ENCODE measurements around the gene GALNT1.

The GALNT1 gene

DNA sequence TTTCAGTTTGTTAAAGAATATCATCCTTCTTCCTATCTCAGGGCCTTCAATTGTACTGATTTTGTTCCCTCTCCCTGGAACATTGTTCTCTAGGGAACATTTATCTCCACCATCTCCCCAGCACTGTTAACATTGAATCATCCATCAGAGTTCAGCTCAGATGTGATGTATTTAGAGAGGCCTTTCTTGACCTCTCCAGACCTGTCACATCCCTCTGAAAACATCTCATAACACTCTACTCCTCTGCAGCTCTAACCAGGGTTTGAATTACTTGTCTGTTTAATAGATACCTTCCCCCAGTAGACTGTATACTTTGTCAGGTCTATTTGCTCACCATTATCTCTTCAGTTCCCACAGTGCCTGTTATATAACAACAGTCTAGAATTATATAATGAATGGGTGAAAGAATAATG is 98.6 kb downstream of the GALNT1 start:
- Histone ChIP-seq H3K9me3 (ENCODE audit: control insufficient read depth, low read length) (no peaks in the 10 kb centered on the region), H3K27me3 (replicated peaks; ENCODE audit: control insufficient read depth, insufficient read depth, low read length) (no peaks in the 10 kb centered on the region), H3K36me3 (ENCODE audit: control insufficient read depth, insufficient read depth, low read length, severe bottlenecking) (peaks cover 36% of the 10 kb centered on the region), H3K9ac (ENCODE audit: low read length) (no peak overlapping the region), H3K4me1 (ENCODE audit: control insufficient read depth, insufficient read depth, low read length) (peaks cover 20% of the 10 kb centered on the region), H3K4me3 (ENCODE audit: low read length) (no peak overlapping the region)
- DNase-seq (ENCODE audit: low read depth), result no peak

DNA sequence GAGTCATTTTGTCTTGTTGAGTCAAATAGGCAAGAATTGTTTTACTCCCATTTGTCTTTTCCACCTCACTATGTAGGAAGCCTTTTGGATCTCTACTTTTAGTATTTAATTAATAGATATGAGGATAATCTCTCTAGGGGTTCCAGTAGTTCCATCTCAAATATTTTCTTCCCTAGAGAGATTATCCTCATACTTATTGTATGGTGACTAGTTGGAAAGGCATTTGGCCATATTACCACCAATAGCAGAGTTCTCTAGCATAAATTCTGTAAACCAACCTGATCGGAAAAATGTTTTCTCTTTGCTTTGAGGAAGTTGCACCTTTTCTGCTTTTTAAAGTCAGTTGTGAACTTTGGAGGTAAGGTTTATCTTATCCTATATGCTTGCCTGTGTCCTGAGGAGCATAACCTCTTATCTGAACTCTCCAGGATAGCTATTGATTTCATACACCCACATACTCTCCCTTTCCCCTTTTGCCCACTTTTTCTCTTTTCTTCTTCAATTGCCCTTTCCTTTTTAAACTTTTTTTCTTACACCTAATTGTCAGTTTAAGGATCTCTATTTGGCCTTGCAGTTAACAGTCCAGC is 100.8 kb downstream of the GALNT1 start:
- H3K36me3 ChIP-seq (ENCODE audit: control insufficient read depth, insufficient read depth, low read length, severe bottlenecking), result peaks cover 40% of the 10 kb centered on the region

DNA sequence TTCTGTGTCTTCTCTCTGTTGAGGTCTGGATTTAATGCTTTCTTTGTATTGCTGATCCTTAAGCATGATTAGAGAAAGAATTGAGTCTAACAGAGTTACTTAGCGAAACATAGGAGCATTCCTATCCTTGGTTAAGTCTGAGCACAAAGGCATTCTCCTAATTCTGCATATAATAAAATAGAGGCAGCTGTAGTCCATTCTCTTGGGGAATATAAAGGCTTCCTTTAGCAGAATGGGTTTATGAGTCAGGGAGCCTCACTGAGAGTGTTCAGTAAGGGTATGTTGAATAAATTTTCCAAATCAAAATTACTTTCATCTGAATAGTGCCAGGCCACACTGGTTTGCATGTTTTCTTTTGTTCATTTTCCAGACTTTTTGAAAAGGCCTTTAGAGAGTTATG is 101.5 kb downstream of the GALNT1 start:
- Histone ChIP-seq H3K36me3 (ENCODE audit: control insufficient read depth, insufficient read depth, low read length, severe bottlenecking) (peaks cover 36% of the 10 kb centered on the region), H3K9ac (ENCODE audit: low read length) (no peak overlapping the region), H3K4me3 (ENCODE audit: low read length) (no peak overlapping the region), H3K9me3 (ENCODE audit: control insufficient read depth, low read length) (no peaks in the 10 kb centered on the region), H3K4me1 (ENCODE audit: control insufficient read depth, insufficient read depth, low read length) (peaks cover 20% of the 10 kb centered on the region), H3K27me3 (replicated peaks; ENCODE audit: control insufficient read depth, insufficient read depth, low read length) (no peaks in the 10 kb centered on the region)
- peak; percentile 42 for DNase-seq (ENCODE audit: low read depth)

More for the DNA sequence above, 100.8 kb downstream of the GALNT1 start:
- peak; percentile 8 for DNase-seq (ENCODE audit: low read depth)
- no peaks in the 10 kb centered on the region for H3K9me3 ChIP-seq (ENCODE audit: control insufficient read depth, low read length)
- H3K4me1 ChIP-seq (ENCODE audit: control insufficient read depth, insufficient read depth, low read length), result peaks cover 20% of the 10 kb centered on the region
- no peak overlapping the region for H3K9ac ChIP-seq (ENCODE audit: low read length)
- H3K4me3 ChIP-seq (ENCODE audit: low read length), result no peak overlapping the region
- H3K27me3 ChIP-seq (replicated peaks; ENCODE audit: control insufficient read depth, insufficient read depth, low read length), result no peaks in the 10 kb centered on the region

DNA sequence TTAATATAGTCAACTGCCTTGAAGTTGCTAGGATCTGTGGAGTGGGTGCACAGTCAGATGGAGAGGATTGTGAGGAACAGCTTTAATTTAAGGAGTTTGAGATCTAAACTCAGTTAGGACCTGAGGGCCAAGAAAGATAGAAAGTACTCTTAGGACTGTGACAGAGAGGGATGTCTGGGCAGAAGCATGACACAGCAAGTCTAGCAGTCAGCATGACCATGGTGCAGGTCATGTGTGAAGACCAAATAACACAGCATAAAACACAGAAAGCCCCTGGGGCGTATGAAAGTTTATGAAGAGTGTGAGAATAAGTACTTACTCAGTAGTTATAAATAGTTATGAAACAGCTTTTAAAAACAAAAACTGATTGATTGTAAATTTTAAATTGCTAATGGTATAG is 107.2 kb downstream of the GALNT1 start:
- Histone ChIP-seq H3K9me3 (ENCODE audit: control insufficient read depth, low read length) (no peaks in the 10 kb centered on the region), H3K4me3 (ENCODE audit: low read length) (no peak overlapping the region), H3K9ac (ENCODE audit: low read length) (no peak overlapping the region), H3K4me1 (ENCODE audit: control insufficient read depth, insufficient read depth, low read length) (no peaks in the 10 kb centered on the region), H3K36me3 (ENCODE audit: control insufficient read depth, insufficient read depth, low read length, severe bottlenecking) (peaks cover 60% of the 10 kb centered on the region), H3K27me3 (replicated peaks; ENCODE audit: control insufficient read depth, insufficient read depth, low read length) (no peaks in the 10 kb centered on the region)
- no peak for DNase-seq (ENCODE audit: low read depth)

DNA sequence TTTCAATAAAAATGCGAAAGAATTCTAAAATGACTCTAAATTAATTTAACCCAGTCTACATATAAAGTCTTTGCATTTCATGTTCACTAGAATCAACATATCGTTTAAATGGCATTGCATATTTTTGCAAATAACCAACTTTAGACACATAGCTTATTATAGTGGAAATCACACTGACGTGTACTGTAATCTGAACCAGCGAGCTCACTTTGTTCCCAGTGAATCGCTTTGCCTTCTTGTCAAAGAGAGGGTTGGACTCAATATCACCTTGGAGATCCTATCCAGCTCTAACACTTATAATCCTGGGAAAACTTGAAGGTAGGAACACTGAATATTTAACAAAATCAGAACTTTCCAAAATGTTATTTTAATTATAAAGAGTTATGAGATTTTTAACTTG is 108.2 kb downstream of the GALNT1 start:
- H3K36me3 ChIP-seq (ENCODE audit: control insufficient read depth, insufficient read depth, low read length, severe bottlenecking), result peaks cover 63% of the 10 kb centered on the region
- H3K27me3 ChIP-seq (replicated peaks; ENCODE audit: control insufficient read depth, insufficient read depth, low read length), result no peaks in the 10 kb centered on the region
- no peaks in the 10 kb centered on the region for H3K9me3 ChIP-seq (ENCODE audit: control insufficient read depth, low read length)
- no peak overlapping the region for H3K9ac ChIP-seq (ENCODE audit: low read length)
- no peak overlapping the region for H3K4me3 ChIP-seq (ENCODE audit: low read length)
- no peak for DNase-seq (ENCODE audit: low read depth)
- H3K4me1 ChIP-seq (ENCODE audit: control insufficient read depth, insufficient read depth, low read length), result no peaks in the 10 kb centered on the region

DNA sequence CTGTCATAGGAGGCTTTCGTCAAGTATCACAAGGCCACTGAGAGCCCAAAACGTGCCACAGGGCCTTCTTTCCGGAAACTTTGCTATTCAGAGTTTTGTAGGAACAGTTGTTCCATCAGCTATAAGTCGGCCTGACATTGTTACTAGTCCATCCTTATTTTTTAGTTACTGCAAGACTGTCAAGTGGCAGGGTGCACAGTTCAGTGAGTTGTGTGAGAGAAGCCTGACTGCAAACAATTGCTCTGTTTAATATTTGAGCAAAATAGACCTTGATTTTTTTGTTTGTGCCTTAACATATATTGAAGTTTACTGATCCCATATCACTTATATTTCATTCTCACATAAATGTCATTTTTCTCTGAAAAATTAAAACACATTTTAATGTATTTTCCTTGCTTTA is 110.1 kb downstream of the GALNT1 start:
- peaks cover 59% of the 10 kb centered on the region for H3K36me3 ChIP-seq (ENCODE audit: control insufficient read depth, insufficient read depth, low read length, severe bottlenecking)
- no peaks in the 10 kb centered on the region for H3K27me3 ChIP-seq (replicated peaks; ENCODE audit: control insufficient read depth, insufficient read depth, low read length)
- no peak overlapping the region for H3K4me3 ChIP-seq (ENCODE audit: low read length)
- H3K9me3 ChIP-seq (ENCODE audit: control insufficient read depth, low read length), result no peaks in the 10 kb centered on the region
- no peak for DNase-seq (ENCODE audit: low read depth)
- no peak overlapping the region for H3K9ac ChIP-seq (ENCODE audit: low read length)
- peaks cover 7% of the 10 kb centered on the region for H3K4me1 ChIP-seq (ENCODE audit: control insufficient read depth, insufficient read depth, low read length)

DNA sequence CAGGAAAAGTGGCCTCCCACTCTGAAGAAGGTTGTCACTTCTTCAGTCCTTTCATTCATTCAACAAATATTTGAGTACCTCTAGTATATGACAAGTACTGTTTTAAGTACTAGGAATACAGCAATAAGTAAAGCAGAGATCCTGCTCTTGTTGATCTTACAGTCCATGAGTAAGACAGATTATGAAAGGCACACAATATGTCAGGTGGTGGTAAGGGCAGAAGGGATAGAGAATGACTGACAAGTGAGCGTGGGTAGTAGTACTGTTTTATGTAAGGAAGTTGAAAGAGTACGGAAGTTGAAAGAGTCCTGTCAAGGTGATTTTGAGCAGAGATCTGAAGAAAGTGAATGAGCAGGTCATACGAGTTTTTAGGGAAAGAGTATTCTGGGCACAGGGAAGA is 111.3 kb downstream of the GALNT1 start:
- Histone ChIP-seq H3K36me3 (ENCODE audit: control insufficient read depth, insufficient read depth, low read length, severe bottlenecking) (peaks cover 52% of the 10 kb centered on the region), H3K9ac (ENCODE audit: low read length) (no peak overlapping the region), H3K9me3 (ENCODE audit: control insufficient read depth, low read length) (no peaks in the 10 kb centered on the region), H3K4me3 (ENCODE audit: low read length) (no peak overlapping the region), H3K27me3 (replicated peaks; ENCODE audit: control insufficient read depth, insufficient read depth, low read length) (no peaks in the 10 kb centered on the region), H3K4me1 (ENCODE audit: control insufficient read depth, insufficient read depth, low read length) (peaks cover 7% of the 10 kb centered on the region)
- no peak for DNase-seq (ENCODE audit: low read depth)

DNA sequence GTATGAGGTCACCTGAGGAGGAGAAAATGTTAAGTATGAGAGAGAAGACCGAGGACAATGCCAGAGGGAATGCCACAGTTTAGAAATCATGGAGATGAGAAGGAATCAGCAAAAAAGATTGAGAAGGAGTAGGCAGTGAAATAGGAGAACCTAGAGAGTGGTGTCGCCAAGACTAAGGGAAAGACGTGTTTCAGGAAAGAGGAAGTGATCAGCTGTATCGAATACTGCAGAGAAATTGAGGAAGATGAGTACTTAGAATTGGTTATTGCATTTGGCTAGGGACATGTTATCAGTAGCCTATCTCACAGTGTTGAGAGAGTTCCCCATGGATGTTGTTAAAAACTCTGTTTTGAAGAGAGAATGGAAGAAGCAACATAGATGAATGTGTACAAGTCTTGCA is 112.3 kb downstream of the GALNT1 start:
- Histone ChIP-seq H3K4me1 (ENCODE audit: control insufficient read depth, insufficient read depth, low read length) (peaks cover 7% of the 10 kb centered on the region), H3K36me3 (ENCODE audit: control insufficient read depth, insufficient read depth, low read length, severe bottlenecking) (peaks cover 46% of the 10 kb centered on the region), H3K9me3 (ENCODE audit: control insufficient read depth, low read length) (no peaks in the 10 kb centered on the region), H3K4me3 (ENCODE audit: low read length) (no peak overlapping the region), H3K9ac (ENCODE audit: low read length) (no peak overlapping the region), H3K27me3 (replicated peaks; ENCODE audit: control insufficient read depth, insufficient read depth, low read length) (no peaks in the 10 kb centered on the region)
- DNase-seq (ENCODE audit: low read depth), result no peak

DNA sequence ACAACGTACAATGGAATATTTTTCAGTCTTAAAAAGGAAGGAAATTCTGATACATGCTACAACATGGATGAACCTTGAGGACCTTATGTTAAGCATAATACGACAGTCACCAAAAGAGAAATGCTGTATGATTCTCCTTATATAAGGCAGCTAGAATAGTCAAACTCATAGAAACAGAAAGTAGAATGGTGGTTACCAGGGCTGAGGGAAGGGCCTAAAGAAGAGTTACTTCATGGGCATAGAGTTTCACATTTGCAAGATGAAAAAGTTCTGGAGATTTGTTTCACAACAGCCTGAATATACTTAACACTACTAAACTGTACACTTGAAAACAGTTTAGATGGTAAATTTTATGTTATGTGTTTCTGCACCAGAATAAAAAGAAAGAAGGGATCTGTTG is 113.3 kb downstream of the GALNT1 start:
- Histone ChIP-seq H3K9ac (ENCODE audit: low read length) (no peak overlapping the region), H3K36me3 (ENCODE audit: control insufficient read depth, insufficient read depth, low read length, severe bottlenecking) (peaks cover 44% of the 10 kb centered on the region), H3K27me3 (replicated peaks; ENCODE audit: control insufficient read depth, insufficient read depth, low read length) (no peaks in the 10 kb centered on the region), H3K9me3 (ENCODE audit: control insufficient read depth, low read length) (no peaks in the 10 kb centered on the region), H3K4me1 (ENCODE audit: control insufficient read depth, insufficient read depth, low read length) (peaks cover 7% of the 10 kb centered on the region), H3K4me3 (ENCODE audit: low read length) (no peak overlapping the region)
- no peak for DNase-seq (ENCODE audit: low read depth)

DNA sequence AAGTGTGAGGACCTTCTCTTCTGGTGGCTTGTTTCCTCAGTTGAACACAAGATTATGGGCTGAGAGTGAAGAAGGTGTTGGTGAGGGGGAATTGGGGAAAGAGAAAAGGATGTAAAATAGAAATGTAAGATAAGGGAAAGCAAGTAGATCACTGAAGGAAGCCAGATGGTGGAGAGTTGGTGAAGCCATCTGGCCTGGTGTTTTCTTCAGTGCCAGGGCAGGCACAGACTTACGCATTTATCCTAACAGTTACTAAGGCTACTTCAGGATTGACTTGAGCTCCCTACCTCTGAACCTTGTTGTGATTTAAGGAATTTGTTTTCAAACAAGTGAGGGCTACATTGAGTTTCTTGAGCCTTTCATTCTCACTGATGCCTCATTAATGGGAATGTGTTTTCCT is 113.8 kb downstream of the GALNT1 start:
- H3K36me3 ChIP-seq (ENCODE audit: control insufficient read depth, insufficient read depth, low read length, severe bottlenecking), result peaks cover 43% of the 10 kb centered on the region
- no peak overlapping the region for H3K4me3 ChIP-seq (ENCODE audit: low read length)
- no peak overlapping the region for H3K9ac ChIP-seq (ENCODE audit: low read length)
- no peak for DNase-seq (ENCODE audit: low read depth)
- no peaks in the 10 kb centered on the region for H3K27me3 ChIP-seq (replicated peaks; ENCODE audit: control insufficient read depth, insufficient read depth, low read length)
- H3K9me3 ChIP-seq (ENCODE audit: control insufficient read depth, low read length), result no peaks in the 10 kb centered on the region
- peaks cover 7% of the 10 kb centered on the region for H3K4me1 ChIP-seq (ENCODE audit: control insufficient read depth, insufficient read depth, low read length)

DNA sequence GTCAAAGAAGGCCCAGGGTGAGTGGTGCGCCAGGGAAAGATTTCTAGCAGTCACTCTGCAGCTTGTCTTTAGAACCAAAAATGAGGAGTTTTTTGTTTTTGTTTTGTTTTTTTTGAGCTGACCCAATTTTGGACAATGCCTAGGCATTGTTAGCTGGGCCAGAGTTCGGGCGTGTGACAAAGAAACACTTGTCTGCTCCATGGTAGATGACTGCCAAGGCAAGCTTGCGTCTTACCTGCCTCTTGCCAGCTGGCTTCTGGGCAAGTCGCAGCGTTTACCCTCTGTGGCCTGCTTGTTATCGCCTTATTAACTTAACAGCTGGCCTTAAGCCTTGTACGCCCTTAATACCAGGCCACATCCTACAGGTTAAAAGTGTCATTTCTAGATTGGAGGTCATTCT is 114.3 kb downstream of the GALNT1 start:
- H3K4me3 ChIP-seq (ENCODE audit: low read length), result no peak overlapping the region

DNA sequence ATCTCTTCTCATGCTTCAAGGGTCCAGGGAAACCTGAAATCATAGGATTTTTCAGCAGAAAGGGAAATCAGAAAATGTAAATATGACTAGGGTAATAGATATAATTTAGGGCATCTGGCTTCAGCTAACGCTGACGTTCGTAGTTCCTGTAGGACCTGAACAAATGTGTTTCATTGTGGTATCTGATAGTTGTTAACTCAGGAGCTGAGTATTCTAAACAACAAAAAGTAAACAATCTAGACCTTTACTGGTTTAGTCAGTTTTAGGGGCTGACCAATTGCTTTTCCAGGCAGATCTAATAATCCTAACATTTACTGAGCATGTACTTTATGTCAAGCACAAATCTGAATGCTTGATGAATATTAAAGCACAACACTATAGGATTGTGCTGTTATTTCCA is 114.8 kb downstream of the GALNT1 start:
- Histone ChIP-seq H3K9ac (ENCODE audit: low read length) (no peak overlapping the region), H3K4me3 (ENCODE audit: low read length) (no peak overlapping the region), H3K36me3 (ENCODE audit: control insufficient read depth, insufficient read depth, low read length, severe bottlenecking) (peaks cover 36% of the 10 kb centered on the region), H3K9me3 (ENCODE audit: control insufficient read depth, low read length) (no peaks in the 10 kb centered on the region), H3K4me1 (ENCODE audit: control insufficient read depth, insufficient read depth, low read length) (peaks cover 7% of the 10 kb centered on the region), H3K27me3 (replicated peaks; ENCODE audit: control insufficient read depth, insufficient read depth, low read length) (no peaks in the 10 kb centered on the region)
- no peak for DNase-seq (ENCODE audit: low read depth)

More for the DNA sequence above, 114.3 kb downstream of the GALNT1 start:
- no peak for DNase-seq (ENCODE audit: low read depth)
- Histone ChIP-seq H3K4me1 (ENCODE audit: control insufficient read depth, insufficient read depth, low read length) (peaks cover 7% of the 10 kb centered on the region), H3K9me3 (ENCODE audit: control insufficient read depth, low read length) (no peaks in the 10 kb centered on the region), H3K9ac (ENCODE audit: low read length) (no peak overlapping the region), H3K27me3 (replicated peaks; ENCODE audit: control insufficient read depth, insufficient read depth, low read length) (no peaks in the 10 kb centered on the region), H3K36me3 (ENCODE audit: control insufficient read depth, insufficient read depth, low read length, severe bottlenecking) (peaks cover 41% of the 10 kb centered on the region)

All from adipocyte (in vitro differentiated cells).